NT2/D1 (cell line): ENCODE measurements around the gene NDFIP1.

Experiments
- DNase-seq: peaks from one replicate; pipeline ENCODE4 v3.0.0-alpha.2; 2011; ENCODE audit warnings: low read depth, low spot score
- H3K27me3 ChIP-seq: 2 replicates; pipeline ENCODE4 v1.6.0; 2011; ENCODE audit warnings: mild to moderate bottlenecking; ENCODE audit not compliant: insufficient read length, insufficient read depth
- H3K36me3 ChIP-seq: 2 replicates; pipeline ENCODE4 v1.6.1; 2011; ENCODE audit warnings: mild to moderate bottlenecking, low read length, mixed read lengths; ENCODE audit not compliant: insufficient read depth, insufficient read length
- H3K4me1 ChIP-seq: 2 replicates; pipeline ENCODE4 v1.5.1; 2011; ENCODE audit not compliant: insufficient read depth, insufficient read length
- H3K4me3 ChIP-seq: 2 replicates; pipeline ENCODE4 v1.5.1; 2011; ENCODE audit warnings: low read depth; ENCODE audit not compliant: insufficient read length
- H3K9ac ChIP-seq: 2 replicates; pipeline ENCODE4 v1.6.0; 2011; ENCODE audit warnings: low read depth; ENCODE audit not compliant: insufficient read length
- H3K9me3 ChIP-seq: 2 replicates; pipeline ENCODE4 v1.5.1; 2011; ENCODE audit warnings: mild to moderate bottlenecking, low read length; ENCODE audit not compliant: insufficient read depth
- SUZ12 ChIP-seq: IDR thresholded peaks from 2 replicates; pipeline ENCODE4 v1.6.1; 2011; ENCODE audit not compliant: insufficient read length, insufficient read depth; ENCODE audit errors: extremely low read depth
- YY1 ChIP-seq: IDR thresholded peaks from 2 replicates; pipeline ENCODE4 v1.6.1; 2011; ENCODE audit not compliant: insufficient read length, insufficient read depth
- ZNF274 ChIP-seq: IDR thresholded peaks from 2 replicates; pipeline ENCODE4 v1.6.1; 2011; ENCODE audit warnings: mild to moderate bottlenecking, low read depth, low read length

The NDFIP1 gene

DNA sequence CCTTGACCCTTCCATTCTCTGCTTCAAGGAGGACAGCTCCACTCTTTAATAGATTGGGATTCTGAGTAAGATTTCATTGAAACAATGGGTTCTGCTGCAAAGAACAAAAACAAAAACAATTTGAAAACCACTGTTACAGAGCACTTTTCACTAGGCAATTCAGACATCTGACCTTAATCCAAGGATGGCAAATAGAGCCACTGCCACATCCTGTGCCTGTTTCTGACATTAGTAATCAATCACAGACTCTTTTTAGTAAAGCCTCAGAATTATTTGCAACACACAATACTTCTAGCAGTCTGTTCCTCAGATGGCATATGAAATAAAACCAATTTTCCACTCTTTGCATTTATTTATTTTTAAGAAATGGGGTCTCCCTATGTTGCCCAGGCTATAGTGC lies 37.8 kb upstream of the NDFIP1 start:
- no peaks in the 10 kb centered on the region for H3K4me1 ChIP-seq
- TF ChIP-seq ZNF274 (no peak), YY1 (no peak)
- H3K9me3 ChIP-seq: no peaks in the 10 kb centered on the region
- no peak for DNase-seq
- no peak overlapping the region for H3K4me3 ChIP-seq
- H3K36me3 ChIP-seq: no peaks in the 10 kb centered on the region
- no peaks in the 10 kb centered on the region for H3K27me3 ChIP-seq
- no peak overlapping the region for H3K9ac ChIP-seq

DNA sequence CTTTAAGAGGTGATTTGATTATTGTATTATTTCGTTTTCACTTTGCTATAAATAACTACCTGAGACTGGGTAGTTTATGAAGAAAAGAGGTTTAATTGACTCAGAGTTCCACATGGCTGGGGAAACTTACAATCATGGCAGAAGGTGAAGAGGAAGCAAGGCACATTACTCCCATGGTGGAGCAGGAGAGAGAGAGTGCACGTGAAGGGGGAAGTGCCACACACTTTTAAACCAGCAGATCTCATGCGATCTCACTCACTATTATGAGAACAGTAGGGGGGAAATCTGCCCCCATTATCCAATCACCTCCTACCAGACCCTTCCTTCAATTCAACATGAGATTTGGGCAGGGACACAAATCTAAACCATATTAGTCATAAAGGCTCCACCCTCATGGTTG lies 36.1 kb upstream of the NDFIP1 start:
- no peak overlapping the region for H3K4me3 ChIP-seq
- no peaks in the 10 kb centered on the region for H3K27me3 ChIP-seq
- DNase-seq: no peak
- no peaks in the 10 kb centered on the region for H3K4me1 ChIP-seq
- no peaks in the 10 kb centered on the region for H3K36me3 ChIP-seq
- TF ChIP-seq SUZ12: no peak
- no peak overlapping the region for H3K9ac ChIP-seq
- no peaks in the 10 kb centered on the region; the same call in 1 of the 2 replicates for H3K9me3 ChIP-seq

DNA sequence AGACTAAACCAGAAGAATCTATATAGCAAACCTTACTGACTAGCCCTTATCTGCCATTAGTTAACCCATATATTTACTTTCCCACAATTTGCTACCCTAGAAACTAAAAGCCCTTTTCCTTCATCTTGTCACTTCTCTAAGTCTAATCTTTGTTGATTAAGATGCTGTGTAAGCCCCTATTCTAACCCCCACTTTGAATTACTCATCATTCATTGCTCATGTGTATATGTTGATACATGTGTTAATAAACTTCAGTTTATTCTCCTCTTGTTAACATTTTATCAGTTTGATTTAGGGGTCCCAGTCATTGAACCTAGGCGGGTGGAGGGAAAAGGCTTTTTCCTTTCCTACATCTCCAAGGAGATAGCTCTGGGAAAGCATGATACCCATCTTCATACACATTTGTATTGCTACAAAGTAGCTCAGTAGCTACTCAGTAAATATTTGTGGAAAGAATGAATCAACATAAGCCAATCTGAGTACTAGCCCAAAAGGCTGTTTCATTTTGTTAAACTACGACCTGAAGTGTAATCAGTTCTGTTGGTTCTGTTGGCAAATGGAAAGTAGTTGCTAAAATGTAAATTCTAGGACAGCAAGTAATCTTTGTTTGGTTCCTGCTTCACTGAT lies 35.1 kb upstream of the NDFIP1 start:
- H3K4me1 ChIP-seq: no peaks in the 10 kb centered on the region
- no peaks in the 10 kb centered on the region for H3K36me3 ChIP-seq
- no peaks in the 10 kb centered on the region; the same call in 1 of the 2 replicates for H3K9me3 ChIP-seq
- no peak overlapping the region for H3K4me3 ChIP-seq
- TF ChIP-seq YY1 (no peak), ZNF274 (no peak), SUZ12 (no peak)
- no peak overlapping the region for H3K9ac ChIP-seq
- no peak for DNase-seq
- no peaks in the 10 kb centered on the region for H3K27me3 ChIP-seq

DNA sequence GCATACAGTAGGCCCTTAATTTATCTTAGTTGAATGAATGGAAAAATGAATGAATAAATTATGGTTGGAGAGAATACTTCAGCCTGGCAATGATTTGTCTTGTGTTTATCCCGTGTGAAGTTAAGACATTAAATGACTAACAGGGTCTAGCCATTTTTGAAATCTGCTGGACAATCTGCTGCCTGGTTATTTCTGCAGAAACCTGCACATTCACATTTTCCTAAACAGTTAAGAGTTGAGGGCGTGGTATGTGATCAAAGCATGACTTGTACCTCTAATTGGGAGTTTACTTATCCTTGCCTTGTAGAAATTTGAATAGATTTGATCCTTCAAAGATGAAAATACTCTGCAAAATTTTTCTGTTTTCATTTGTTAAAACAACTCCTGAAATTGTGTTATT lies 34.6 kb upstream of the NDFIP1 start:
- H3K9ac ChIP-seq: no peak overlapping the region
- no peak for DNase-seq
- TF ChIP-seq ZNF274 (no peak), YY1 (no peak), SUZ12 (no peak)
- H3K4me3 ChIP-seq: no peak overlapping the region
- H3K36me3 ChIP-seq: no peaks in the 10 kb centered on the region
- no peaks in the 10 kb centered on the region for H3K27me3 ChIP-seq
- no peaks in the 10 kb centered on the region for H3K4me1 ChIP-seq
- no peaks in the 10 kb centered on the region; the same call in 1 of the 2 replicates for H3K9me3 ChIP-seq

DNA sequence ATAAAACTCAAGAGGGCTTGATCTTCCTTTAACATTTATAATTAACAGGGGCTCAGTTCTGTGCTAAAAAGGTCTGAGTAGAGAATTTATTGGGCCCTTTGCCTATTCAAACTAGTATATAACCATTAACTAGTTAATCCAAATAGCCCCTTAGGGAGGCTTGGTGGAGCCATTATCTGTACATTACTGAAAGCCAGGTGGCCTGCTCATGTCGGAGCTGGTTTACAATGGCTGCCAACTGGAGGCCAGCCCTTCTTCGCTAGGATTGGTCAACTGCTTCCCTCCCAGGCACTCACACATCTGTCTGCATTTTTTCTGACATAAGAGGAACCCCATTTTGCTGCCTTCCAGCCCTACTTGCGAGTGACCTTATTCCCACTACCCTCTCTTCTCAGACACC lies 30.4 kb upstream of the NDFIP1 start:
- no peak overlapping the region for H3K9ac ChIP-seq
- H3K36me3 ChIP-seq: no peaks in the 10 kb centered on the region
- DNase-seq: no peak
- H3K9me3 ChIP-seq: no peaks in the 10 kb centered on the region; the same call in 1 of the 2 replicates
- no peak for TF ChIP-seq YY1
- TF ChIP-seq SUZ12: no peak
- no peak for TF ChIP-seq ZNF274
- H3K27me3 ChIP-seq: no peaks in the 10 kb centered on the region
- no peak overlapping the region for H3K4me3 ChIP-seq
- H3K4me1 ChIP-seq: no peaks in the 10 kb centered on the region

DNA sequence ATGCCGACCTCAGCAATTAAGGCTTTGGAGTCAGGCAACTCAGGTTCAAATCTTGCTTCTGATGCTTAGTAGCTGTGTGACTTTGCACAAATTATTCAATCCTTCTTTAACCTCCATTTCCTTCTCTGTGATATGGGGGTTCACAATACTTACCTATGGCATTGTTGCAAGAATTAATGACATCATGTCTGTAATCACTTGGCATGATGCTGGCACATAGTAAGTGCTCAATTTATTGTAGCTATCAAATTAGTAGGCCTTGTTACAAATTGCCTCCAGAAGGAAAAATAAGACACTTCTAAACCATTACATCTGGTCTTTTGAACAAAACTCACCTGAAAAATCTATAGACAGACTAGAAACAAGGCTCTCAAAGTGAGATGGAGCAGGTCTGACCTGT lies 29.9 kb upstream of the NDFIP1 start:
- no peak for DNase-seq
- no peak overlapping the region for H3K4me3 ChIP-seq
- H3K4me1 ChIP-seq: no peaks in the 10 kb centered on the region
- TF ChIP-seq YY1: no peak
- no peak for TF ChIP-seq SUZ12
- TF ChIP-seq ZNF274: no peak
- H3K27me3 ChIP-seq: no peaks in the 10 kb centered on the region
- H3K9ac ChIP-seq: no peak overlapping the region
- no peaks in the 10 kb centered on the region; the same call in 1 of the 2 replicates for H3K9me3 ChIP-seq
- no peaks in the 10 kb centered on the region for H3K36me3 ChIP-seq

DNA sequence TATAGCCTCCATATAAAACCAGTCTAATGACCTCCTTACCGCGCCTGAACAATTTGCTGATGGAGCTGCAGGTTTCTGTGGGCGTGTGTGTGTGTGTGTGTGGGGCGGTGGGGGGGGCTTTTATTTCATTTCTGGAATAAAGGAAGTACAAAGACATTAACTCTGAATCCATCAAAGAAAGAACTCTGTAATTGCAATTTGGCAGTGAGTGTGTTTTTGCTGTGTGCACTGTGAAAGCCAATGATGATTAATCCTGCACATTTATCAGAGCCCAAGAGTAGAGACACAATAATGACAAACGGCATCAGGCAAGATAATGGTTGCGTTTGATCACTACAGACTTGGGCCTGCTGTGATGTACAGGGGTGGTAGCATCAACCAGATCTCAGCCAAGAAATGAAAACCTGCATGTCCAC lies 29.3 kb upstream of the NDFIP1 start:
- no peaks in the 10 kb centered on the region for H3K4me1 ChIP-seq
- H3K36me3 ChIP-seq: no peaks in the 10 kb centered on the region
- TF ChIP-seq ZNF274 (no peak), SUZ12 (no peak), YY1 (no peak)
- no peaks in the 10 kb centered on the region; the same call in 1 of the 2 replicates for H3K9me3 ChIP-seq
- no peak overlapping the region for H3K4me3 ChIP-seq
- H3K27me3 ChIP-seq: no peaks in the 10 kb centered on the region
- no peak for DNase-seq
- no peak overlapping the region for H3K9ac ChIP-seq

DNA sequence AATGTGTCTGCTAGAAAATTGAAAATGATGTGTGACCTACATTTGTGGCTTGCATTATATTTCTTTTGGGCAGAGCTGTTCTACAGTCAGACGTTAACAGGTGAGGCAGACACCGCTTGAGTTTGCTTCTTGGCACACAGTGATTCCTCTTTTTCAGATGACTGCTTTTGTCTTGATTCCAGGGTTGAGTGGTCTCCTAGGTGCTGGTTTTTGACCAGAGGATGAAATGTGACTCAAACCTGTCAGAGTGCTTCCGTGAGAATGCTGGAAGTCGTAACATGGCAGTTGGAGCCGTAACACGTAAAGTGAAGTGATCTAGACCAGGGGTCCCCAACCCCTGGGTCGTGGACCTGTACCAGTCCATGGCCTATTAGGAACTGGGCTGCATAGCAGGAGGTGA lies 28.3 kb upstream of the NDFIP1 start:
- no peaks in the 10 kb centered on the region for H3K4me1 ChIP-seq
- H3K36me3 ChIP-seq: no peaks in the 10 kb centered on the region
- TF ChIP-seq YY1: no peak
- TF ChIP-seq SUZ12: no peak
- TF ChIP-seq ZNF274: no peak
- H3K9me3 ChIP-seq: no peaks in the 10 kb centered on the region; the same call in 1 of the 2 replicates
- H3K4me3 ChIP-seq: no peak overlapping the region
- no peaks in the 10 kb centered on the region for H3K27me3 ChIP-seq
- no peak for DNase-seq
- no peak overlapping the region for H3K9ac ChIP-seq
